ENCODE data around the gene FGD4. TPM values are rescaled to one million over a fixed set of nuclear protein-coding genes. Genes with fewer than 3 reads are reported as not detected.
"Not testable (repeated sequence)": the region's sequence is repeated elsewhere in the genome, so short reads cannot be mapped to it uniquely, and the experiment has no call there.

FGD4 gene
- total RNA-seq, 6 experiments from 2014 or later = 1.9 to 5.6 (median 4.8) TPM

- TF ChIP-seq, protein P1, sequence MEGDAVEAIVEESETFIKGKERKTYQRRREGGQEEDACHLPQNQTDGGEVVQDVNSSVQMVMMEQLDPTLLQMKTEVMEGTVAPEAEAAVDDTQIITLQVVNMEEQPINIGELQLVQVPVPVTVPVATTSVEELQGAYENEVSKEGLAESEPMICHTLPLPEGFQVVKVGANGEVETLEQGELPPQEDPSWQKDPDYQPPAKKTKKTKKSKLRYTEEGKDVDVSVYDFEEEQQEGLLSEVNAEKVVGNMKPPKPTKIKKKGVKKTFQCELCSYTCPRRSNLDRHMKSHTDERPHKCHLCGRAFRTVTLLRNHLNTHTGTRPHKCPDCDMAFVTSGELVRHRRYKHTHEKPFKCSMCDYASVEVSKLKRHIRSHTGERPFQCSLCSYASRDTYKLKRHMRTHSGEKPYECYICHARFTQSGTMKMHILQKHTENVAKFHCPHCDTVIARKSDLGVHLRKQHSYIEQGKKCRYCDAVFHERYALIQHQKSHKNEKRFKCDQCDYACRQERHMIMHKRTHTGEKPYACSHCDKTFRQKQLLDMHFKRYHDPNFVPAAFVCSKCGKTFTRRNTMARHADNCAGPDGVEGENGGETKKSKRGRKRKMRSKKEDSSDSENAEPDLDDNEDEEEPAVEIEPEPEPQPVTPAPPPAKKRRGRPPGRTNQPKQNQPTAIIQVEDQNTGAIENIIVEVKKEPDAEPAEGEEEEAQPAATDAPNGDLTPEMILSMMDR (IDR thresholded peaks at IDR 0.05) = no peak
- Mint-ChIP-seq H3K9me3 (no peaks in the 10 kb centered on the region), H3K4me3 (peak overlapping the region; percentile 56), H3K4me1 (ENCODE audit: low read depth) (peaks cover 32% of the 10 kb centered on the region), H3K36me3 (ENCODE audit: low read depth) (peaks cover 5% of the 10 kb centered on the region), H3K27ac (peak overlapping the region; percentile 71), H3K27me3 (ENCODE audit: insufficient read depth) (peaks cover 3% of the 10 kb centered on the region)
- no peak for DNase-seq
Observed at GRCh38 chr12:32559434-32559833, 160.1 kb downstream of the FGD4 start.

GRCh38 chr12:32560520-32560919 is 161.2 kb downstream of the FGD4 start:
- TF ChIP-seq, protein P1 (IDR thresholded peaks at IDR 0.05) = no peak
- no peak for DNase-seq
- H3K27me3 Mint-ChIP-seq (ENCODE audit: insufficient read depth) = peaks cover 3% of the 10 kb centered on the region
- no peak overlapping the region for H3K4me3 Mint-ChIP-seq
- H3K9me3 Mint-ChIP-seq = no peaks in the 10 kb centered on the region
- H3K27ac Mint-ChIP-seq = no peak overlapping the region
- H3K36me3 Mint-ChIP-seq (ENCODE audit: low read depth) = peaks cover 5% of the 10 kb centered on the region
- H3K4me1 Mint-ChIP-seq (ENCODE audit: low read depth) = peaks cover 32% of the 10 kb centered on the region

GRCh38 chr12:32561931-32562341 is 162.6 kb downstream of the FGD4 start:
- TF ChIP-seq, protein P1 (IDR thresholded peaks at IDR 0.05) = no peak
- Mint-ChIP-seq H3K36me3 (ENCODE audit: low read depth) (peaks cover 5% of the 10 kb centered on the region), H3K4me3 (peak overlapping the region; percentile 7; the same call in 1 of the 2 replicates), H3K27ac (peak overlapping the region; percentile 42), H3K27me3 (ENCODE audit: insufficient read depth) (no peaks in the 10 kb centered on the region; the same call in 1 of the 2 replicates), H3K4me1 (ENCODE audit: low read depth) (peaks cover 40% of the 10 kb centered on the region), H3K9me3 (no peaks in the 10 kb centered on the region)
- peak; percentile 33 for DNase-seq

- Mint-ChIP-seq H3K27ac (peak overlapping the region; percentile 42), H3K4me1 (ENCODE audit: low read depth) (peaks cover 45% of the 10 kb centered on the region), H3K4me3 (peak overlapping the region; percentile 7; the same call in 1 of the 2 replicates)
- DNase-seq; H3K9me3 Mint-ChIP-seq; H3K27me3 Mint-ChIP-seq (ENCODE audit: insufficient read depth); H3K36me3 Mint-ChIP-seq (ENCODE audit: low read depth): not testable (repeated sequence)
Observed at GRCh38 chr12:32562413-32562812, 163.1 kb downstream of the FGD4 start.

DNA sequence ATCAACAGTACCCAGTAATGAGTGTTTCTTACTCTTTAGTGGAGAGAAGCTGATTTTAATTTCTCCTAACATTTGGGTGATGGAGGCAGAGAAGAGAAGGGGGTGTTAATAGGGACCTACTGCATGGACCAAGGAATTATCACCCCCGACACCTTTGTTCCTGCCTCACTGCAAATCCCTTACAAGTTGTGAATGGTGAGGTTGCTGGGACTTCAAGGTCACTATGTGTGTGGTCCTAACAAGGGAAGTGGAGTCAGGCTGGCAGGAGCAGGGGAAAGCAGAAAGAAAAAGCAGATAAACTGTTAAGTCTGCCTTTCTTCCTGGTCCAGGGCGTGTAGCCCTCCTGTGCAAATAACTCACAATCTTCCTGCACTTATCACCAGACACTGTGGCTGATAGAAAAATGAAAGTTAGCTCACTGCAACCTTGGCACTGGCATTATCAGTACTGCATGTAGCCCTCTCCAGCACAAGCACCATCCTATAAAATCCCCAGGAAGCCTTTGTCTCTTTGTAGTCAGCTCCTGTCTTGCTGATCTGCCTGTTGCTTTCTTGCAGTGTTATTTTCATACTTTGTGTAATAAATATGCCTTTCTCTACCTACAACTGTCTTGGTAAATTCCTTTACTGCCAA is 167.4 kb downstream of the FGD4 start:
- H3K4me1 Mint-ChIP-seq (ENCODE audit: low read depth) = peaks cover 44% of the 10 kb centered on the region
- H3K9me3 Mint-ChIP-seq = no peaks in the 10 kb centered on the region
- peak overlapping the region; percentile 84 for H3K27ac Mint-ChIP-seq
- H3K27me3 Mint-ChIP-seq (ENCODE audit: insufficient read depth) = no peaks in the 10 kb centered on the region
- no peak for DNase-seq
- H3K36me3 Mint-ChIP-seq (ENCODE audit: low read depth) = peaks cover 5% of the 10 kb centered on the region
- peak overlapping the region; percentile 1; the same call in 1 of the 2 replicates for H3K4me3 Mint-ChIP-seq
- TF ChIP-seq, protein P1 (IDR thresholded peaks at IDR 0.05) = no peak

DNA sequence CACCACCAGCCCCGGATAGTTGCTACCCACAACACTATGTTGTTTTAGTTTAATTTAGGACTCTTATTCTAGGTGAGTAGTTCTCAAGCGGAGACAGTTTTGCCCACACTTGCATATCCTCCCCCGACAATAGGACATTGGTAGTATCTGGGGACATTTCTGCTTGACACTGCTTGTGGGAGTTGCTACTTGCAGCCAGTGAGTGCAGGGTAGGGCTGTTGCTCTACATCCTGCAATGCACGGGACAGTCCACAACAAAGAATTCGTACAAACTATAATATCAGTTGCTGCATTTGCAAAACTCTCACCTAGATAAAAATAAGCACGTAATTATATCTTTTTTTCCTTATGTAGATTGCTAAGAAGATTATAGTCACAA is 167.9 kb downstream of the FGD4 start:
- Mint-ChIP-seq H3K36me3 (ENCODE audit: low read depth) (peaks cover 5% of the 10 kb centered on the region), H3K27ac (peak overlapping the region; percentile 84), H3K9me3 (no peaks in the 10 kb centered on the region), H3K4me3 (peak overlapping the region; percentile 1; the same call in 1 of the 2 replicates), H3K27me3 (ENCODE audit: insufficient read depth) (no peaks in the 10 kb centered on the region), H3K4me1 (ENCODE audit: low read depth) (peaks cover 39% of the 10 kb centered on the region)
- no peak for DNase-seq
- TF ChIP-seq, protein P1 (IDR thresholded peaks at IDR 0.05) = no peak
